GM21717 (cell line): ENCODE results near the gene IFITM1.
"Not testable (repeated sequence)": the region's sequence is repeated elsewhere in the genome, so short reads cannot be mapped to it uniquely, and the experiment has no call there.

Experiments used
- ATAC-seq: cut with Tn5 transposase; IDR thresholded peaks from one replicate; pipeline ENCODE4 v1.9.1; 2021; ENCODE audit warnings: mild to moderate bottlenecking, moderate library complexity; ENCODE audit not compliant: unreplicated experiment

The IFITM1 gene

GRCh38 chr11:308740-309665 is 4.8 kb upstream of the IFITM1 start:
- not testable (repeated sequence) for ATAC-seq

DNA sequence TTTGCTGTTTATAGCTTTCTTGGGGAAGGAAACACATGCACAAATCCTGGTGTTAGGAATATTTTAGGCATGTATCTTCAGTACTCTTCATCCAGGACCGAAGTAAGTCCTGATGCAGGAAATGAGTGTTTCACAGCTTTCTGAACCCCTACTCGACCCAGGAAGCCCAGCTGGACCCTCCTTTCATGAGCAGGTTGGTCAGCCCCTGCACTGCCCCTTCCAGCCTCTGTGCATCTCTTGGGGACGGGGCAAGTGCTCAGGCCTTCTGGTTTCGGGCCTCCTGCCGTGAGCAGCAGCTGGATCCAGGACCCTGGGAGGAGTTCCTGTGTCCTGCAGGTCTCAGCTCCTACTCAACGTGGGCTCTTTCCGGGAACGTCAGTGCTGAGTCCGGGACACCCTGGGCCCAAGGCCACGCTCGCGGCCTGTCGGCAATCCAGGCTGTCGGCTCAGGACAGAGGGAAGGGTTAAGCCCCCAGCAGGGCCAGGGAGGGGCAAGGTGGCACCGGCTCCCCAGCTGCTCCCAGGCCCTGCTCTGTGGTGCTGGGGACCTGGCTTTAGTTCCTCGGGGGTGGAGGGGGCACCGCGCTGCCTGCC is 3.8 kb upstream of the IFITM1 start:
- ATAC-seq, result not testable (repeated sequence)

DNA sequence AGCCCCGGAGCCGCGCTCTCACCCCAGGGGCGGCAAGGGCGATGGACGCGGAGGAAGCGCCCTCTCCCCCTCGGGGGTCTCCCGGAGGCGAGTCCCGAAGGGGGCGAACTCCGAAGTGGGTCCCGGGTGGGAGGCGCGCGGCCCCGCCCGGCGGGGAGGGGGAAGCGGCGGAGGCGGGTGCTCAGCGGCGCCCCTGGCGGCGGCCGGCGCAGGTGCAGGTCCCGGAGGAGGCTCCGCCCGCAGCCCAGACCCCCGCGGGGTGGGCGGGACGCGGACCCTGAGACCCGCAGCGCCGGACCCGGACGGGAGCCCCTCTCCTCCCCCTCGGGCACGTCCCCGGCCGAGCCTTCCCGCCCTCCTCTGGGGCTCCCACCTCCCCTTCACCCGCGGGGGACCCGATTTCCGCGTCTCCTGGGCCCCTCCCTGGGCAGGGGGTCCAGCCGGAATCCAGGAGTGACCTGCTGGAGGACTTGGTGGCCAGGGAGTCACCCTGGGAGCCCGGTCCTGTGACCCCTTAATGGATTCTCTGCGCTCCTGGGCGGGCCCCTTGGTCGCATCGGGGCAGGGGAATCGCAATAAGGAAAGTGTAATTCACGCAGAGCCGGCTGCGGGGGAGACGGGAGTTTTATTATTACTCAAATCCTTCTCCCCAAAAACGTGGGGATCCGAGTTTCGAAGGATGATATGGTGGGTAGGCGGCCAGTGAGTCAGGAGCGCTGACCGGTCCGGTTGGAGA is 2.7 kb upstream of the IFITM1 start:
- ATAC-seq, result peak; percentile 31

DNA sequence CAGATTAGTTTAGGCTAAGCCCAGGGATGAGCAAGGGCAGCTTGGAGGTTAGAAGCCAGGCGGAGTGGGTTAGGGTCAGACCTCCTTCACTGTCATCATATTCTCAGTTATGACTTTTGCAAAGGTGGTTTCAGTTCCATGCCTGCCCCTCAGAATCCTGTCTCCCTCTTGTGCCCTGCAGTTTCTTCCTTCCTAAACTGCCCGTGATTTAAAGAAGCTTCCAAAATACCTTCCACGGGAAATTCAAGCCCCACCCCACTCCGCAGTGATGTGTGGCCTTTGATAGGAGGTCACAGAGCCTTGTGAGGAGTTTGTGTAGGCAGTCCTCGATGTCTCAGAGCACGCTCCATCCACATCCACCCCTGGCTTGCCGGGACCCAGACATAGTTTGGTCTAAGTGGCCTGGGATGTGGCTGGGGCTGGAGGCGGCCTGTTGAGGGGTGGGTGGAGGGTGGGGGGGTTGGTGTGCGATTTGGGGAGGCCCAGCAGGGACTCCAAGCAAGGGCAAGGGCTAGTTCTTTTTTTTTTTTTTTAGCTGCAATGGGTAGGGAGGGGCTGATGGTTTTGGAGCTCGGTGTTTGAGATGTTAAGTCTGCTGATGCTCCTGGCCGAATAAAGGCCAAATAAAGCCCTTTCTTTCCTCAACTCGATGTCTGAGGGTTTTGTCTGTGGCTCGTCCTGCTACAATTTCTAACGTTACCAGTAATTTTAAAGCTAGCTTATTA is 1.6 kb upstream of the IFITM1 start:
- no peak for ATAC-seq

DNA sequence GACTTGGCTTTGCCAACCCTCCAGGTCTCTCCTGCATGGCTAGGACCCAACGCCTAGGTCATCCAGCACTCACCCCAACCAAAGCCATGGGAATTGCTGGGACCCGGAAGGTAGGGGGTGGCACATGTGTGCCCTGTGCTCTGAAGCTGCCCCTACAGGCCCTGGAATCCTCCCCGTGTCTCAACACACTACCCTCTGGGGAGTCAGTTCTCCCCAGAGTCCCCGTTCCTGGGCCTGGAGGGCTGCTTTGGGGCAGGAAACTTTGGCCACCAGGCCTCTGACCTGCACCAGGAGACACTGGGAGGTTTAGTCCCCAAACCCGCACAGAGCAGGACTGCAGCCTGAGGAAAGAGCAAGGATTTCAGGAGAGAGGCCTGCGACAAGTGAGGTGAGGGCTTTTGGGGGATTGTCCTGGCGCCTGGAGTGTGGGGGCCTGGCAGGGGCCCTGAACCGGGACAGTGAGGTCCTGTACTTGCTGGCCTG is 495 bp upstream of the IFITM1 start:
- no peak for ATAC-seq

GRCh38 chr11:314554-314875 is 675 bp downstream of the IFITM1 start:
- not testable (repeated sequence) for ATAC-seq

DNA sequence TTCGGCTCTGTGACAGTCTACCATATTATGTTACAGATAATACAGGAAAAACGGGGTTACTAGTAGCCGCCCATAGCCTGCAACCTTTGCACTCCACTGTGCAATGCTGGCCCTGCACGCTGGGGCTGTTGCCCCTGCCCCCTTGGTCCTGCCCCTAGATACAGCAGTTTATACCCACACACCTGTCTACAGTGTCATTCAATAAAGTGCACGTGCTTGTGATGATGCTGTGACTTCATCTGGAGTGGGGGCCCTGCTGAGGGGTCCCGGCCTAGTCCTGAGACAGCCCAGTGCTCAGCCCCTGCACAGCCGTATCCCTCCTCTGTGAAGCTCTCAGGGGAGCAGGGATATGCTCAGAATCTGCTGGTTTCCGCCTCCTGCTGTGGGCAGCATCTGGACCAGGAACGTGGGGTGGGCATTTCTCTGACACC is 1.2 kb downstream of the IFITM1 start:
- ATAC-seq, result no peak

DNA sequence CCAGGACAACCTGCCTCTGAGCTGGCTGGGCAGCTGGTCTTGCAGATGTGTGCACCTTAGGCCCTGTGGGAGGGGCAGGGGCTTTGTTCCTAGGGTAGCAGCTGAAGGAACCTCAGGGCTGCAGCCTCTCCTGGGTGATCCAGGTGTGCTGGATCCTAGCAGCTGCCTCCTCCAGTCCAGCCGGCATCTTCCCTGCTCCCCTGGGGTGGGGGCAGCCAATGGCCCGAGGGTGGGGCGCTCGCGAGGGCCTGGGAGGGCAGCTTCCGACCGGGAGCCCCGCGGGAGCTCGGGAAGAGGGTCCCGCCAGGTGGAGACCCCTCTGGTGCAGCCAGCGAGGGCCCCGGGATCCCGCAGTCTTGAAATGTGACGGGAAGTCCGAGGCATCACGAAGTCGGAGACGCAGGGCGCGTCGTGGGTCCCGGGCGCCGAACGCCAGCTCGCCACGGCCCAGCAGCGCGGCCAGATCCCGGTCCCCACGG is 1.7 kb downstream of the IFITM1 start:
- no peak for ATAC-seq

- ATAC-seq, result no peak
Observed at GRCh38 chr11:316031-316701, 2.3 kb downstream of the IFITM1 start.

DNA sequence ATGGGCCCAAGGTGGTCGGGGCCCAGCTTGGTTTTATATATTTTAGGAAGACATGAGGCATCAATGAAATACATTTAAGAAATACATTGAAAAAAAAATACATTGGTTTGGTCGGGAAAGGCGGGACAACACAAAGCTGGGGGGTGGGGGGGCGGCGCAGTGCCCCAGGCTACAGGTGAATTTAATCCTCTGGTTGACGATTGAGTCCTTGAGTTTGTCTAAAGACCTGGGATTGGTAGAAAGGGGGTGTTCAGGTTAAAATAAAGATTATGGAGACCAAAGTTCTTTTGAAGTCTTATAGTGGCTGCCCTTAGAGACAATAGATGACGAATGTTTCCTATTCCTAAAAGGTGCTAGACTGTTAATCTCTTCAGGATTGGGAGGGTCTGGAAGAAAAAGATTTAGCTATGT is 3.1 kb downstream of the IFITM1 start:
- no peak for ATAC-seq

- not testable (repeated sequence) for ATAC-seq
Observed at GRCh38 chr11:317668-318404, 4.0 kb downstream of the IFITM1 start.

DNA sequence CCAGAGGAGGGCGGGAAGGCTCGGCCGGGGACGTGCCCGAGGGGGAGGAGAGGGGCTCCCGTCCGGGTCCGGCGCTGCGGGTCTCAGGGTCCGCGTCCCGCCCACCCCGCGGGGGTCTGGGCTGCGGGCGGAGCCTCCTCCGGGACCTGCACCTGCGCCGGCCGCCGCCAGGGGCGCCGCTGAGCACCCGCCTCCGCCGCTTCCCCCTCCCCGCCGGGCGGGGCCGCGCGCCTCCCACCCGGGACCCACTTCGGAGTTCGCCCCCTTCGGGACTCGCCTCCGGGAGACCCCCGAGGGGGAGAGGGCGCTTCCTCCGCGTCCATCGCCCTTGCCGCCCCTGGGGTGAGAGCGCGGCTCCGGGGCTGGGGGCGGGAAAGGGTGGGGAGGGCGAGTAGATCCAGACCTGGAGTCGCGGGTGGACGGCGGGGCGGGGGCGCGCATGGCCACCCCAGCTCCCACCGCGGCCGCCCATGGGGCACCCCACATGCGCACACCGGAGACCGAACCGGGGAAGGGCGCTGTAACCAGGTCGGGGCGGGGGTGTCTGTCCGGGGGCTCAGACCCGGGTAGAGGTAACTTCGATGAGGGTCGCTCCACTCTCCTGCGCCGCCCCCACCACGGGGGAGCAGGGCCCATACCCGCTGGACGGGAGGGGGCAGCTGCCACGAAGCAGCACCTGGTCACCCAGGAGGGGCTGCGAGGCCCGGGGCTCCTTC is 4.7 kb downstream of the IFITM1 start:
- not testable (repeated sequence) for ATAC-seq

- ATAC-seq, result not testable (repeated sequence)
Observed at GRCh38 chr11:319121-319887, 5.5 kb downstream of the IFITM1 start.

- not testable (repeated sequence) for ATAC-seq
Observed at GRCh38 chr11:319888-320273, 6.0 kb downstream of the IFITM1 start.

GRCh38 chr11:324156-324555 is 10.3 kb downstream of the IFITM1 start:
- no peak for ATAC-seq

DNA sequence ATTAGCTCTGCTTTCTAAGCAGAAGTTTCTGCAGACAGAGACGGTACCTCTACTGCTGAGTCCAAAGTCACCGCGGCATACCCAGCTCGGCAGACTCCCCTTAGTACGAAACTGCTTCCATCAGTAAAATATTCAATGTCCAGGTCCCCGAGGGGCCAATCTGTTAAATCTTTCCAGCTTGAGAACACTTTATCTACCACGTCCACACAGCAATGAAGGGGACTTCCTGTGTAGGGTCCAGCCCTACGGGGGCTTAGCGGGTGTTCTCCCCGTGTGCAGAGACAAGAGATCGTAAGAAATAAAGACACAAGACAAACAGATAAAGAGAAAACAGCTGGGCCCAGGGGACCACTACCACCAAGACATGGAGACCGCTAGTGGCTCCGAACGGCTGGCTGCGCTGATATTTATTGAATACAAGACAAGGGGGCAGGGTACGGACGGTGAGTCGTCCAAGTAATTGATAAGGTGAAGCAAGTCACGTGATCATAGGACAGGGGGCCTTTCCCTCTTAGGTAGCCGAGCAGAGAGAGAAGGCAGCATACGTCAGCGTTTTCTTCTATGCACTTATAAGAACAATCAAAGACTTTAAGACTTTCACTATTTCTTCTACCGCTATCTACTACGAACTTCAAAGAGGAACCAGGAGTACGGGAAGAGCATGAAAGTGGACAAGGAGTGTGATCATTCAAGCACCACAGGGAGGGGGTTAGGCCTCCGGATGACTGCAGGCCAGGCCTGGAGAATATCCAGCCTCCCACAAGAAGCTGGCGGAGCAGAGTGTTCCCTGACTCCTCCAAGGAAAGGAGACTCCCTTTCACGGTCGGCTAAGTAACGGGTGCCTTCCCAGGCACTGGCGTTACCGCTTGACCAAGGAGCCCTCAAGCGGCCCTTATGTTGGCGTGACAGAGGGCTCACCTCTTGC is 11.0 kb downstream of the IFITM1 start:
- not testable (repeated sequence) for ATAC-seq
